ENCODE data around the gene CFB.

DNA sequence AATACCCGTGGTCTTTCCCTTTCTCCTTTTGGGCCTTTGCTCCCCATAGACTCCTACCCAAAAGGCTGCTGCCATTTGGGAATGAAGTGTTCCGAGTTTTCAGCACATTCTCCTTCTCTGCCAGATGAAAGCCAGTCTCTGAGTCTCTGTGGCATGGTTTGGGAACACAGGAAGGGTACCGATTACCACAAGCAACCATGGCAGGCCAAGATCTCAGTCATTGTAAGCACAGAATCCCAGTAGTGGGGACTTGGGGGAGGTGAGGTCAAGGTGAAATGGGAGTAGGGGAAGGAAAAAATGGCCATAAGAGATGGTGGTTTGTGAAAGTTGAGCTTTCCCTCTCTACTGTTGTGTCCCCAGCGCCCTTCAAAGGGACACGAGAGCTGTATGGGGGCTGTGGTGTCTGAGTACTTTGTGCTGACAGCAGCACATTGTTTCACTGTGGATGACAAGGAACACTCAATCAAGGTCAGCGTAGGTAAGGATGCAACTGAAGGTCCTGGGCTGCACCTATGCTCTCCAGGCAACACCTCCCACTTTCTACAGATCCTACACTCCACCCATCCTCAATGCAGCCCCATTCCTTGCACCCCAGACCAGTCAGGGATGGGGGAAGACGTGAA lies 4.1 kb downstream of the CFB start:
- TF ChIP-seq, protein P1, sequence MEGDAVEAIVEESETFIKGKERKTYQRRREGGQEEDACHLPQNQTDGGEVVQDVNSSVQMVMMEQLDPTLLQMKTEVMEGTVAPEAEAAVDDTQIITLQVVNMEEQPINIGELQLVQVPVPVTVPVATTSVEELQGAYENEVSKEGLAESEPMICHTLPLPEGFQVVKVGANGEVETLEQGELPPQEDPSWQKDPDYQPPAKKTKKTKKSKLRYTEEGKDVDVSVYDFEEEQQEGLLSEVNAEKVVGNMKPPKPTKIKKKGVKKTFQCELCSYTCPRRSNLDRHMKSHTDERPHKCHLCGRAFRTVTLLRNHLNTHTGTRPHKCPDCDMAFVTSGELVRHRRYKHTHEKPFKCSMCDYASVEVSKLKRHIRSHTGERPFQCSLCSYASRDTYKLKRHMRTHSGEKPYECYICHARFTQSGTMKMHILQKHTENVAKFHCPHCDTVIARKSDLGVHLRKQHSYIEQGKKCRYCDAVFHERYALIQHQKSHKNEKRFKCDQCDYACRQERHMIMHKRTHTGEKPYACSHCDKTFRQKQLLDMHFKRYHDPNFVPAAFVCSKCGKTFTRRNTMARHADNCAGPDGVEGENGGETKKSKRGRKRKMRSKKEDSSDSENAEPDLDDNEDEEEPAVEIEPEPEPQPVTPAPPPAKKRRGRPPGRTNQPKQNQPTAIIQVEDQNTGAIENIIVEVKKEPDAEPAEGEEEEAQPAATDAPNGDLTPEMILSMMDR (IDR thresholded peaks at IDR 0.05): no peak
- TF ChIP-seq POLR2A (IDR thresholded peaks at IDR 0.05) (no peak), POLR2AphosphoS5 (IDR thresholded peaks at IDR 0.05) (no peak)

Measured in prostate gland (tissue), 2 donors.